ENCODE results near the gene PHF21A. TPM values are rescaled to one million over a fixed set of nuclear protein-coding genes. Genes with fewer than 3 reads are reported as not detected.
A peak's percentile ranks its signal among the peaks of the same experiment; 100 is the strongest.

PHF21A gene
- total and polyA plus RNA-seq, 7 donors = 4.1 to 21.3 (median 17.2) TPM

DNA sequence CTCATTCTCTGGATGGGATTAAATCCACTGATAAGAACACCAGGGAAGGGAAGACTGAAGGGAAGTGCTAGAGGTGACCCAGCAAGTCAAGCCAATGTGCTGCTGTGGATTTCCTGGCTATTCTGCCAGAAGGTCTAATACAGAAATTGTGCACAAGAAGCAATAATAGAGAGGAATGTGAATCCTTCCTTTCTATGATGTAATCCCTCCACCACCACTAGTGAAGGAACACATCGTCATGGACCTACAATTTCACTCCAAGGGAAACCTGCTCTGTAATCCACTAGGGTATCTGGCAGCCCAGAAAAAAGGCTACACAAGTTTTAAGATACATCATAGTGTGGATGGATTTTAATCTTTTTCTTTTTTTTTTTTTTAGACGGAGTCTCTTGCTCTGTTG, 181.4 kb downstream of the PHF21A start:
- no peak for DNase-seq
- ATAC-seq = no peak
- H3K36me3 ChIP-seq (ENCODE audit: insufficient read depth in 1 of 2, low read depth in 1 of 2) = peaks cover 3 to 54% of the 10 kb centered on the region in 2 donors
- no peaks in the 10 kb centered on the region for H3K27me3 ChIP-seq (ENCODE audit: insufficient read depth in 3 of 3, low read length in 2 of 3)
- no peak overlapping the region for H3K27ac ChIP-seq
- no peaks in the 10 kb centered on the region for H3K9me3 ChIP-seq
- 73 to 82% (median 82%) methylated on average over 2 of the region's 2 CpGs for WGBS, 3 donors
- H3K4me3 ChIP-seq = no peak overlapping the region
- intact Hi-C loops (cut with DNase I) = no loop called here
- TF ChIP-seq, protein P1, sequence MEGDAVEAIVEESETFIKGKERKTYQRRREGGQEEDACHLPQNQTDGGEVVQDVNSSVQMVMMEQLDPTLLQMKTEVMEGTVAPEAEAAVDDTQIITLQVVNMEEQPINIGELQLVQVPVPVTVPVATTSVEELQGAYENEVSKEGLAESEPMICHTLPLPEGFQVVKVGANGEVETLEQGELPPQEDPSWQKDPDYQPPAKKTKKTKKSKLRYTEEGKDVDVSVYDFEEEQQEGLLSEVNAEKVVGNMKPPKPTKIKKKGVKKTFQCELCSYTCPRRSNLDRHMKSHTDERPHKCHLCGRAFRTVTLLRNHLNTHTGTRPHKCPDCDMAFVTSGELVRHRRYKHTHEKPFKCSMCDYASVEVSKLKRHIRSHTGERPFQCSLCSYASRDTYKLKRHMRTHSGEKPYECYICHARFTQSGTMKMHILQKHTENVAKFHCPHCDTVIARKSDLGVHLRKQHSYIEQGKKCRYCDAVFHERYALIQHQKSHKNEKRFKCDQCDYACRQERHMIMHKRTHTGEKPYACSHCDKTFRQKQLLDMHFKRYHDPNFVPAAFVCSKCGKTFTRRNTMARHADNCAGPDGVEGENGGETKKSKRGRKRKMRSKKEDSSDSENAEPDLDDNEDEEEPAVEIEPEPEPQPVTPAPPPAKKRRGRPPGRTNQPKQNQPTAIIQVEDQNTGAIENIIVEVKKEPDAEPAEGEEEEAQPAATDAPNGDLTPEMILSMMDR (IDR thresholded peaks at IDR 0.05) = no peak
- H3K4me1 ChIP-seq = peaks cover 5% of the 10 kb centered on the region

DNA sequence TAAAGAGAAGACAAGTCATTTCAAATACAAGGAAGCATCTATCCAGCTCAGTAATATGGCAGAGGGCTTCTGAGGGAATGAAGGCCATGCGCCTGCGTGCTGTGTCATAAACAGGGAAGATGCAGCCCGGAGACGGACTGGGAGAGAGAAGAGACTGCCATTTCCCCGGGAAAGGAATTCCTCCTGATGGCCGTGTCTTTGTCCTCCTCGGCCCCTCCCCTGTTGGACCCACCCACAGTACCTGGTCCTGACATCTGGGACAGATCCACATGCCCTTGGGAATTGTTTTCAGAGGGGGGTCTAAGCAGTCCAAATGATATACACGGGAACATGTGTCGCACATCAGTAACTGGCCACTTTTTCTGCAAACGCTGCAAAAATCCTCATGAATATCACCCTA, 183.3 kb downstream of the PHF21A start:
- H3K27me3 ChIP-seq (ENCODE audit: insufficient read depth in 3 of 3, low read length in 2 of 3) = no peaks in the 10 kb centered on the region
- intact Hi-C loops (cut with DNase I) = no loop called here
- TF ChIP-seq, protein P1 (IDR thresholded peaks at IDR 0.05) = no peak
- 87 to 94% (median 88%) methylated on average over 10 of the region's 10 CpGs for WGBS, 3 donors
- no peak for ATAC-seq
- peaks cover 5% of the 10 kb centered on the region for H3K4me1 ChIP-seq
- H3K27ac ChIP-seq = no peak overlapping the region
- no peak for DNase-seq
- no peak overlapping the region for H3K4me3 ChIP-seq
- H3K9me3 ChIP-seq = no peaks in the 10 kb centered on the region
- H3K36me3 ChIP-seq (ENCODE audit: insufficient read depth in 1 of 2, low read depth in 1 of 2) = peaks cover 0 to 54% of the 10 kb centered on the region in 2 donors

DNA sequence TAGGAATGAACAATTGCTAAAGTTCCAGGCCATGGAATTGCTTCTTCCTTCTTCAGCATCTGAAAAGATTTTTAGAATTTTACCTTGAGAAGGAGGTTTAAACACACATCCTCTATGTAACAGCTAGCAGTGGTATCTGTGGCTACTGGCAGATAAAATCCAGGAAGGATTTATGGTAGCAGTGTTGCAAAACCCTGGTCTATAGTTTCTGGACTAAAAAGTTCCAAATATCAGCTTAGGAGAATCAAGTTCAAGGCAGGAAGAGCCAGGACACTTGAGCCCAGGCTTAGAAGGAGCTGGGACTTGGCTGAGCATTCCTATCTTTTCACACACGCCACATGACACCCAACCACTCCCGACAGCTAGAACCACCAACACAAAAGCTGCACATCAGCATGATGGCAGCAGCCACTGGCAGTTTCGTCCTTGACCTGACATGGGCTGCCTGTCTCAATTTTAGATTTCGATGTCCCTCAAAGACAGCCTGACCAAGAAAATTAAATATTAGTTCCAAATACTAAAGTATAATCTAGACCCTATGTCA, 184.7 kb downstream of the PHF21A start:
- H3K27ac ChIP-seq = no peak overlapping the region
- intact Hi-C loops (cut with DNase I) = no loop called here
- TF ChIP-seq, protein P1 (IDR thresholded peaks at IDR 0.05) = no peak
- peaks cover 0 to 54% of the 10 kb centered on the region in 2 donors for H3K36me3 ChIP-seq (ENCODE audit: insufficient read depth in 1 of 2, low read depth in 1 of 2)
- DNase-seq = no peak
- H3K9me3 ChIP-seq = no peaks in the 10 kb centered on the region
- 27 to 49% (median 33%) methylated on average over 4 of the region's 4 CpGs for WGBS, 3 donors
- H3K27me3 ChIP-seq (ENCODE audit: insufficient read depth in 3 of 3, low read length in 2 of 3) = no peaks in the 10 kb centered on the region
- H3K4me3 ChIP-seq = no peak overlapping the region
- H3K4me1 ChIP-seq = peaks cover 5% of the 10 kb centered on the region
- peak; percentile 67 to 87 (median 72) for ATAC-seq

DNA sequence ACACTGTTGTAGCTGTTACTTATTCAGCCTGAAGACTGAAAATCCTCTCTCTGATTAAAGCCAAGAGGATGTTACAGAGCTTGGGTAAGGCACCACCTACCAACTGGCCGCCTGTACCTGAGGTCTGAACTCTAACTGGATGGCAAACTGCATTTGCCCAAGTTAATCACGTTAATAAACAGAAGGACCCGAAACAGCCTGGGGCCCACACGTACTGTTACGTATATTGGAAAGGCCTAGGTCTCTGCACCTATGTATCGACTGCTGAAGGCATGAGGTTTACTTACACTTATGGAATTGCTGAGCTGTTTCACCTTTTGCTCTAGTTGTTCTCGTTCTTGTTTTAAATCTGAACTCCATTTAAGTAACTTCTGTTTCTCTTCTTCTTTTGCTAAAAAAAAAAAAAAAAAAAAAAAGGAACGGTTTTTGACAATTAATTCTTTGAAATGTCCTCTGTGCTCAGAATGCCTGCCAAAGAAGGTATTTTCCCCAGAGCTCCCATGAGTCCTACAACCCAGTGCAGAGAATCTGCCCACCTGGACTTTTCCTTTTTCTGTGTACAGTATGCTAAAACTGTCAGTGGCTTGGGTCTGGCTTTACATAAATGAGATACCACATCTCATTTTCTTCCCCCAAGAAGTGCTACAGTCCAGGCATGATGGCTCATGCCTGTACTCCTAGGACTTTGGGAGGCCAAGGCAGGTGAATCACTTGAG, 185.7 kb downstream of the PHF21A start:
- peaks cover 0 to 50% of the 10 kb centered on the region in 2 donors for H3K36me3 ChIP-seq (ENCODE audit: insufficient read depth in 1 of 2, low read depth in 1 of 2)
- no peak overlapping the region for H3K4me3 ChIP-seq
- no peaks in the 10 kb centered on the region for H3K27me3 ChIP-seq (ENCODE audit: insufficient read depth in 3 of 3, low read length in 2 of 3)
- no peak overlapping the region for H3K27ac ChIP-seq
- intact Hi-C loops (cut with DNase I) = no loop called here
- DNase-seq = no peak
- WGBS, 3 donors = 85 to 93% (median 93%) methylated on average over 8 of the region's 8 CpGs
- H3K4me1 ChIP-seq = peaks cover 5% of the 10 kb centered on the region
- ATAC-seq = no peak
- H3K9me3 ChIP-seq = no peaks in the 10 kb centered on the region
- TF ChIP-seq, protein P1 (IDR thresholded peaks at IDR 0.05) = no peak

Data from psoas muscle (tissue), 8 donors.